Endothelial cell of umbilical vein (primary cell): ENCODE results near the gene LGALS7B.

Experiments used
- POLR2A ChIP-seq: IDR thresholded peaks from 2 replicates; pipeline ENCODE4 v1.6.1; 2012; ENCODE audit warnings: low read depth, mild to moderate bottlenecking, control low read depth, low read length
- POLR2AphosphoS5 ChIP-seq: IDR thresholded peaks from 2 replicates; pipeline ENCODE4 v1.6.1; 2012; ENCODE audit warnings: low read depth, mild to moderate bottlenecking, control low read depth, low read length, moderate library complexity; ENCODE audit not compliant: insufficient read depth

DNA sequence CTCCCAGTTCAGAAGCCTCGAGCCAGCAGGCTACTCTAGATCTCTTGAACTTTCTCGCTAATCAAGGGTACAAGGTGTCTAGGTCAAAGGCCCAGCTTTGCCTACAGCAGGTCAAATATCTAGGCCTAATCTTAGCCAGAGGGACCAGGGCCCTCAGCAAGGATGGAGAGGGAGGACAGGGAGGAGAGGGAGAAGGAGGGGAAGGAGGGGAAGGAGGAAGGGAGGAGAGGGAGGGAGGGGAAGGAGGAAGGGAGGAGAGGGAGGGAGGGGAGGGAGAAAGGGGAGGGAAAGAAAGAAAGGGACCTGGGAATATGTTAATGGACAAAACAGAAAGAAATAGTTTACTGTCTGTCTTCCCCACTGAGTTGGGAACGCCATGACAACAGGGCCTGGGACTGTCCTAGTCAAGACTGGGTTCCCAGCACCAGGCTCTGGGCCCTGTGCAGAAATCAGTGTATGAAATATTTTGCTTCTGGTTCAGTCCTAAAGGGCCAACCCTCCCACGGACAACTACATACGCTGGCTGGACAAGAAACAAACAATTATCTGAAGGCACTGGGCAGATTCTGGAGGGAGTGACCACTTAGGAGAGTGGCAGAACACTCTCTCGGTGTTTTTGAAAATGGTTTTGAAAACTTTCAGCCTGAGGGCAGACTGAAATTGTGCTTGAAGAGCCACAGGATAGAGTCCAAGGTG is 38.0 kb downstream of the LGALS7B start:
- no peak for TF ChIP-seq POLR2AphosphoS5
- no peak for TF ChIP-seq POLR2A
